Activated CD4-positive, CD25-positive, alpha-beta regulatory T cell (primary cell): ENCODE results near the gene KRTAP9-3.
"Not testable (repeated sequence)": the region's sequence is repeated elsewhere in the genome, so short reads cannot be mapped to it uniquely, and the experiment has no call there.

ENCODE experiments used
- DNase-seq, 4 experiments: peaks; one replicate each; lab custom pipeline; 2025; lab: John Stamatoyannopoulos, UW

KRTAP9-3 gene

GRCh38 chr17:41249637-41250240 is 17.5 kb downstream of the KRTAP9-3 start, which contains the start of gene KRTAP9-4:
KRTAP9-4 (plus strand) TSS chr17:41249687; CDS start chr17:41249721, 34 bp downstream.
- DNase-seq, result not testable (repeated sequence)

GRCh38 chr17:41251261-41251660 is 19.0 kb downstream of the KRTAP9-3 start:
- DNase-seq, result no peak

GRCh38 chr17:41254861-41255260 is 22.6 kb downstream of the KRTAP9-3 start:
- DNase-seq, result no peak

DNA sequence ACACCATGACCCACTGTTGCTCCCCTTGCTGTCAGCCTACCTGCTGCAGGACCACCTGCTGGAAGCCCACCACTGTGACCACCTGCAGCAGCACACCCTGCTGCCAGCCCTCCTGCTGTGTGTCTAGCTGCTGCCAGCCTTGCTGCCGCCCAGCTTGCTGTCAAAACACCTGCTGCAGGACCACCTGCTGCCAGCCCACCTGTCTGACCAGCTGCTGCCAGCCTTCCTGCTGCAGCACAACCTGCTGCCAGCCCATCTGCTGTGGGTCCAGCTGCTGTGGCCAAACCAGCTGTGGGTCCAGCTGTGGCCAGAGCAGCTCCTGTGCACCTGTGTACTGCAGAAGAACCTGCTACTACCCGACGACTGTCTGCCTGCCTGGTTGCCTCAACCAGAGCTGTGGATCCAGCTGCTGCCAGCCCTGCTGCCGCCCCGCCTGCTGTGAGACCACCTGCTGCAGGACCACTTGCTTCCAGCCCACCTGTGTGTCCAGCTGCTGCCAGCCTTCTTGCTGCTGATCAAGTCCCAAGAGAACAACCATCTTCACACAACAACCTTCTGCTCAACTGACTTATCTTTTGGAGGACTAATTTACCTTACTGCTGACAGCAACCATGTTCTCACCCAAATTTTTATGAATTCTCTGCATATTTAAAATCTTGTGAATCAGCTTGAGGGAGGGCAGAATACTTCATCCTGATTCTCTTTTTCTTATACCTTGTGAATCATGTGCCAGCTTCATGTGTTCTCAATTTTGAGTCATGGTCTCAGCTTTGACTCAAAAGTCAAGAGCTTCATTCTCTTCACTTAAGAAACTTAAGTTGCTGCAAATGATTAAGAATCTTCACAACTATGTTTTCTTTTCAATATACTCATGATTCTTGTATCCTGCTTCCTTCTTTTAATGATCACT is 23.4 kb downstream of the KRTAP9-3 start, which contains the start of gene KRTAP9-9:
TSS of gene KRTAP9-9 (plus strand) at position 4 of the 910 bp plus-strand sequence.
- DNase-seq, result not testable (repeated sequence)

DNA sequence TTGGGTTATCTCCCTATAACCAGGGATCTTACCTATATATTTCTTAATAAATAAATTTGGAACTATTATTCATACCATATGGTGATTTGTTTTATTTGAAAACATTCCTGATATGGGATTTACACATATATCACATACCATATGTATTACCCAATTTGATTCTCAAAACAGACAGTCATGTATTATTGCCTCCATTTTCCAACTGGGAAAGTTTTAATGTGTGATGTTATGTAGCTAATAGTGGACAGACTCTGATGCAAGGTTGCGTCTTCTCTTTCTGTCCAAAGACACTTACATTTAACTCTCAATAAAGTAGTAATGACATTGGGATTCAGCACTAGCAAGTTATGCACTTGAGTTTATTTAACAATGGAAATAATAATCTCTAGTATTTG is 24.0 kb downstream of the KRTAP9-3 start:
- DNase-seq, result no peak

DNA sequence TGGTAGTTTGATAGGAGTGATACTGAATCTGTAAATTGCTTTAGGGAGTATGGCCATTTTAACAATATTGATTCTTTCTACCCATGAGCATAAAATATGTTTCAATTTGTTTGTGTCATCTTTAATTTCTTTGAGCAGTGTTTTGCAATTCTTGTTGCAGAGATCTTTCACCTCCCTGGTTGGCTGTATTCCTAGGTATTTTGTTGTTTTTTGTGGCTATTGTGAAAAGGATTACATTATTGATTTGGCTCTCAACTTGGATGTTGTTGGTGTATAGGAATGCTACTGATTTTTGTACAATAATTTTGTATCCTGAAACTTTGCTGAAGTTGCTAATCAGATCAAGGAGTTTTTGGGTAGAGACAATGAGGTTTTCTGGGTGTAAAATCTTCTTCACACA is 26.2 kb downstream of the KRTAP9-3 start:
- no peak for DNase-seq

- no peak for DNase-seq
Measured at GRCh38 chr17:41263212-41263611, 31.0 kb downstream of the KRTAP9-3 start.

GRCh38 chr17:41264599-41264998 is 32.4 kb downstream of the KRTAP9-3 start:
- no peak for DNase-seq

GRCh38 chr17:41265078-41265477 is 32.8 kb downstream of the KRTAP9-3 start, which contains the start of gene KRTAP9-6:
KRTAP9-6 (plus strand) TSS chr17:41265378; CDS start chr17:41265378, 0 bp downstream.
- DNase-seq, result no peak

DNA sequence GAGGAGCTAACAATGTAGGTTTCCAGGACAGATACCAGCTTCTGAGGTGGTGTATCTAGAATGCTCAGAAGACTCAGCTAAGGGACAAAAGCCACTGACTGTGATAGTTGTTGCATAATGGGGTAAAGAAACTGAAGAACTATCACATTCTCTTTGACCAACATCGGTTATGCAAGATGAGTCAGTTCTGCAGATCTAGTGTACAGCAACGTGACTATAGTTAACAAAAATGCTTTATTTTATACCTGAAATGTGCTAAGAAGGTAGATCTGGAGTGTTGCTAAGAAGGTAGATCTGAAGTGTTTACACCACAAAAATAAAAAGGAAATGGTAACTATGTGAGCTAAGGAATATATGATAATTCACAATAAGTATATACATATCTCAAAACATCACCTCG is 35.5 kb downstream of the KRTAP9-3 start:
- DNase-seq, result no peak

DNA sequence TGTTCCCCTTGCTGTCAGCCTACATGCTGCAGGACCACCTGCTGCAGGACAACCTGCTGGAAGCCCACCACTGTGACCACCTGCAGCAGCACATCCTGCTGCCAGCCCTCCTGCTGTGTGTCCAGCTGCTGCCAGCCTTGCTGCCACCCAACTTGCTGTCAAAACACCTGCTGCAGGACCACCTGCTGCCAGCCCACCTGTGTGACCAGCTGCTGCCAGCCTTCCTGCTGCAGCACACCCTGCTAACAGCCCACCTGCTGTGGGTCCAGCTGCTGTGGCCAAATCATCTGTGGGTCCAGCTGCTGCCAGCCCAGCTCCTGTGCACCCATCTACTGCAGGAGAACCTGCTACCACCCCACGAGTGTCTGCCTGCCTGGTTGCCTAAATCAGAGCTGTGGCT is 39.1 kb downstream of the KRTAP9-3 start:
- not testable (repeated sequence) for DNase-seq

DNA sequence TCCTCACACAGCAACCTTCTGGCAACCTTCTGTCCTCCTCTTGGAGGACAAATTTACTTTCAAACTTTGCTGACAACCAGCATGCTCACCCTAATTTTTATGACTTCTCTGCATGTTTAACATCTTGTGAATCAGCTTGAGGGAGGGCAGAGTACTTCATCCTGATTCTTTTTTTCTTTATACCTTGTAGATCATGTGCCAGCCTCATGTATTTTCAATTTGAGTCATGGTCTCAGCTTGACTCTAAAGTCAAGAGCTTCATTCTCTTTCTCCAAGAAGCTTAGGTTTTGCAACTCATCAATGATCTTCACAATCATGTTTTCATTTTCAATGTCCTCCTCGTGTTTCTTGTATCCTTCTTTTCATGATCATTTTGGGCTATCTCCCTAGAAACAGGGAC is 39.6 kb downstream of the KRTAP9-3 start:
- no peak for DNase-seq

GRCh38 chr17:41275648-41276190 is 43.5 kb downstream of the KRTAP9-3 start, which contains the start of gene KRTAP9-7:
KRTAP9-7 (plus strand) TSS chr17:41275698; CDS start chr17:41275698, 0 bp downstream.
- DNase-seq, result not testable (repeated sequence)

- DNase-seq, result no peak
Measured at GRCh38 chr17:41278176-41278955, 46.1 kb downstream of the KRTAP9-3 start.
